Muscle of back (tissue), 11 donors: ENCODE results near the gene CLSTN2. TPM values are rescaled to one million over a fixed set of nuclear protein-coding genes. Genes with fewer than 3 reads are reported as not detected.
A peak's percentile ranks its signal among the peaks of the same experiment; 100 is the strongest.

Experiments
- DNase-seq, 3 donors: peaks; one replicate each; pipeline versions ENCODE4 v3.0.0 to v3.0.0-alpha.2; 2013
- polyA plus RNA-seq, 10 donors: library from polyadenylated mRNA; unstranded; fragments of 120-200 nt; gene quantifications; one replicate each; pipeline ENCODE4 v1.2.1, GENCODE V29; 2013; ENCODE audit not compliant: insufficient read length in 10 of 10

Gene CLSTN2
- polyA plus RNA-seq, 10 donors: 1.7 to 4.6 (median 3.1) TPM

DNA sequence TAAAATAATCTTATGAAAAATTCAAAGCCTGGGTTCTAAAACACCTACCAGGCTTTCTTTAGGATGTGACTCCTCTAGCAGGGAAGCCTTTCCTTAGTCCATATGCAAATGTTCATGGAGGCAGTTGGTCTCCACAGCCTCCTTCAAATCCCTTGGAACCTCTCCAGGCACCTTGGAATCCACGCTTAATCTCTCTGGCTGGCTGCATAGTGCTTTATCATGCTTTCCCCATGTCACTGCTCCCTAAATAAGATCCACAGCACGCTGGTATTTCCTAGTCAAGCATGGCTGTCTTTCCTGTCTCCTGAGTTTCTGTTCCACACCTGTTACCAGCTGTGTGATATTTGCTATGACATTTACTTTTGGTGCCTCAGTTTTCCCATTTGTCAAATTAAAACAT lies 71.3 kb downstream of the CLSTN2 start:
- peak; percentile 14 to 52 (median 34) for DNase-seq

DNA sequence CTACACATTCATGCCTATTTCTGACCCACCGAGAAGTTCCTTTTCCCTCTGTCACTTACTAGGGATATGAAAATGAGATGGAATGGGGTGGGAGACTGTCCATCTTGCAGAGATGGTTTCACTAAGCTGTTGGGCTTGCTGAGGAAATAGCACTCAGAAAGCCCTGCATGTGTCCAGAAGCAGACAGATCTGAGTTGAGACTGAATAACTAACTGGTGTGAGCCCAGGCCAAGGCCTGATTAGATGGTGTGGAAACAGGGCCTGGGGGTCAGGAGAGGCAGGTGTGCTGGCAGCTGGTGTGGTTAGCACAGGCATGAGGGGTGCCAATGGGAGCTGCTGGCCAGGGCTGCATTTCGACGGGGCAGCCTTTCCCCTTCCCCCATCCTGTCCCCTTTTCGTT lies 72.1 kb downstream of the CLSTN2 start:
- DNase-seq: peak in 1 of 3 donors; percentile 3

DNA sequence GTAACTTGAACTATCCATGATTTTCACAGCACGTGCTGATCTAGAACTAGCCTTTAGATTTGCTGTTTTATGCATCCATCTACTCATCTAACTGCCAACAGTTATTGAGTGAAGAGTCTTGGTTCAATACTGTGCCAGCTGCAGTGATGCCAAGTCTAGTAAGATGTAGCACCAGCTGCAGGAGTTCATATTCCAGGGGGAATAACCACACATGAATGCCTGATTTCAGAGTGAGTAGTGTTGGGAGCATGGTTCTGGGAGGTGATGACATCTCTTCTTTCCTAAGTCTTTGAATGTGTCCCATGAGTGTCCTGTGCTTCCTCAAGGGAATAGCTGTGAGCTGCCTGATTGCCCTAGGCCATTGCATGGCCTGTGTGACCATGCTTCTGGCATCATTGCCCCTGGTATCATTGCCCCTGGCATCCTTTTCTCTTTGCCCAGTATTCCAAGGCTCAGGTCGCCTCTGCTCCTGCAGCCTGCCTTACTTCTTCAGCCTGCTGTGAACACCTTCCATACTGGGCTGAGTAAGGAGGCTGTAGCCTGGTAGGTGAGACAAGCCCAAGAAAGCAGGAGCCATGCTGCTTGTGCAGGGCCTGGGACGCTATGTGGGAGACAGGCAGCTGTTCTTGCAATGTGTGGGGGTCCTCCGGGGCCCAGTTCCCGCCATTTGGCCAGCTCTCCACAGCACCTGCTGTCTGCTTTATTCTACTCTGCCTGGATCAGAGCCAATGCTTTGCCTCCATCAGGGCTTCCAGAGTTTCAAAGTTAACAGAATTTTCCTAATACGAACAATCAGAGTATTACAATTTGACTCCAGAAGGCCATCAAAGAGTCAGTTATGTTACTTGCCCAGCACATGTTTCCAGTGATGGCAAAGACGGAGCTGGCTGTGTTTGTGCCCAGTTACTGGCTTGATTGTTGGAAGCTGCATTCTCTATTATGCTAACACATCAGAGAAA lies 73.2 kb downstream of the CLSTN2 start:
- DNase-seq: peak; percentile 37 to 66 (median 44)

DNA sequence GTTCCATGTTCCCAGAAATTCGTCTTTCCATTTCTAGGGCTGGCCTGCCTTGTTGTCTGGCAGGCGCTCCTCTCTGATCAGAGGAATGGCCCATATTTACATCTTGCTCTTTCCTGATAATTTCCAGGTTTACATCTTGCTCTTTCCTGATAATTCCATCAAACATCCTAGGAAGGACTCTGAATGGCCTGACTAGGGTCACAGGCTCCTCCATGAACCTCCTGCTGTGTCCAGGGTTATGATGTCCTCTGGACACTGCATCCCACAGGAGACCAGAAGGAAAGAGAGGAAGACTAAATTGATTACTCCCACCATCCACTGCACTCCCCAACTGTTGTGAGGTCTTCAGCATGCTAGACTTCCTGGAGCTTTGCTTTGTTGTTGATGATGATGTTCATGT lies 75.4 kb downstream of the CLSTN2 start:
- DNase-seq: no peak

DNA sequence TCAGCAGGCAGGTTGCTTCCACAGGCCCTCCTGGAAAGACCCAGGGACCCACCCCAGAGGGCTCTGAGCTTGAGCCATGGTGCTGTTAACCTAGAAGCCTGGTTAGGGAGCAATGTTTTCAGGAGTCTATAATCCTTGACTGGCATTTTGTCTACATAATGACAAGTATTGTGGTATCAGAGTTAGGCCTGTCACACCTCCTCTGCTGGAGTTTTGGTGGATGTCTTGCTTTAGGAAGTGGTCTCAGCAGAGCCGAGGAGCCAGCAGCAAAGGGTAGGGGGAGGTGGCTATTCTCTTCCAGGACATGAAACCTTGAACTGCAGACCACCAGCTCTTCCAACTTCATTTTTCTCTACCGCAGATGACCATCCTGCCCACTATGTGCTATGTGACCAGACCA lies 76.1 kb downstream of the CLSTN2 start:
- DNase-seq: no peak

DNA sequence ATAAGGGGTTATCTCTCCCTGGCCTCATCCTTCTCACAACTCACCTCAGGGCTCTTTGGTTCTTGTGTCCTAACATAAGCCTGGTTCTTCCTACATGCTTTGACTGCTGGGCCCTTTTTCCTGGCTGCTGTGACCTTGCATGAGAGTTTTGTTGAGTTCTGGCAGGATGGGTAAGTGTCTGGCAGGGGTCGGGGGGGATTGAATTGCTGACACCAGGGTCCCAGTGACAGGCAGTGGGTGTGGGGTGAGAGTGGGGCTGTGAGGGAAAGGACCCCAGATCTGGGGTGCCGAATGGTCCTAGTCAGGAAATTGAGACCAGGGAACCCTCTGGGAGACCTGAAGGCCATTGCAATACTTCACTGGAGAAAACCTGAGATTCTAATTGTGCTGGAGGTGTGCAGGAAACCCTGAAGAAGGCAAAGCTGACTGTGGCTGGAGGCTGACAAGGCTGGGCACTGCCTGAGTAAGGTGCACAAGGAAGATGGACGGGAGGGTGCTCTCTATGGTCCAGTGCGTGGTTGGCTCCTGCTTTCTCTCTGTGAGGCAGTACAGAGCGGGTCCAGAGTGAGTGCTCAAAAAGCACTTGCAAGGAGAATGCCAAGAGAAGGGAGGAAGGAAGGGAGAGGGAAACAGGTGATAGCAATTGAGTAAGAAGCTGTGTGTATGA lies 76.8 kb downstream of the CLSTN2 start:
- no peak for DNase-seq

DNA sequence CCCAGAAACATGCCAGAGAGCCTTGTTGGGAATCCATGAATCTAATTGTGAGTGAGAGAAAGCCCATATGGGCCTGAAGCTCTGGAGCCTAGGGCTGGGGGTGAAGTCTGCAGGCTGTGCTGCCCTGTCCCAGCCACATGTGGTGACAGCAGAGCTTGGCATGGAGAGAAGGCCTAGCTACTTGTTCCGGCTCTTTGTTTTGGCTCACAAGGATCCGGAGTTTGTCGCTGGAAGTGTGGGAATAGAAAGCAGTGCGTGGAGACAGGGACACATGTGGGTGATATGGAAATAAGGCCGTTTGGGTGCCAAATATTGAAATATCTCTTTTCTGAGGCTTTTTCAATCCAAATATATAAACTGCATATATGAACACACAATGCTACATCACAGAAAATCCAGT lies 78.2 kb downstream of the CLSTN2 start:
- DNase-seq: no peak

DNA sequence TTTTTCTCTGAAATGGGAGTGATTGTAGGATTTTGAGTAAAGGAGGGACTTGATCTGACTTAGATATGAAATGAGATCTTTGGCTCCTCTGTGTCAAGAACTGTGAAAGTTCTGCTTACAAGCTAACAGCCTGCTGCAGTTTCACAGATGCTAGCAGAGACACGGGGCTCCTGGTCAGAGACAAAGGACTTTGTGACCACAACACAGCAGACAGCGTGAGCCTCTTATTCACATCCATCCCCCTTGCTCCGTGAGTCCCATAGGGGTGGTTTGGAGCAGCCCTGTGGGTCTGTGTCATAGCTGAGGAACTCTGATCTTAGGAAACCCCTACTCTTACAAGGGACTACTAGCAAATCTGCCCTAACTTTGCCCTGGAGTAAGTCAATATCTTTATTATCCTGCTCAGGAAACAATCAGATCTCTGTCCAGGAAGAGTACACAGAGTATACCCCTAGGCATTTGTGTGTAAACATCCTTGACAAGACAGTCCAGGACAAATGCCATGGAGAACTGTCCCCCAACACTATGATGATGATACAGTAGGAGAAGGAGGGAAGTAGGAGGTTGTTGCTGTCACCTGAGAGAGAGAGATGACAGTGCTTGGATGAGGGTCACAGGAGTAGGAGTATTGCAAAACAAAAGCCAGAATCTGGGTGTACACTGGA lies 80.0 kb downstream of the CLSTN2 start:
- DNase-seq: no peak

DNA sequence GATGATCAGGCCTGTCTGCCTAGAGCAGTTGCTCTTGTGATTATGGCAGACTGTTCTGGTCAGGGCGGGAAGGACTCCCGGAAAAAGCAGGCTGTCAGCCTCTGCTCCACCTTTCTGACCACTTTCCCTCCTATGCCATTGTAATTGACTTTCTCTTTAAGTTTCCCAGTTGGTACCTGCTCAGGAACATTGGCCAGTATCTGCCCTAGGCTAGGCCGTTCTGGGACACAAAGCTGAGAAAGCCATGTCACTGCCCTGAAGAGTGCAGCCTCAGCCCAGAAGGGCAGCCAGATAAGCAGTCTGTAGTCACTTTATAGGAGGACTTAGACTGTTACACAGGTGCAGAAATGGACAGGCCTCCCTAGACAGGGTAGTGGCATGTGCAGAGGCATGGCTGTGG lies 80.8 kb downstream of the CLSTN2 start:
- DNase-seq: no peak

DNA sequence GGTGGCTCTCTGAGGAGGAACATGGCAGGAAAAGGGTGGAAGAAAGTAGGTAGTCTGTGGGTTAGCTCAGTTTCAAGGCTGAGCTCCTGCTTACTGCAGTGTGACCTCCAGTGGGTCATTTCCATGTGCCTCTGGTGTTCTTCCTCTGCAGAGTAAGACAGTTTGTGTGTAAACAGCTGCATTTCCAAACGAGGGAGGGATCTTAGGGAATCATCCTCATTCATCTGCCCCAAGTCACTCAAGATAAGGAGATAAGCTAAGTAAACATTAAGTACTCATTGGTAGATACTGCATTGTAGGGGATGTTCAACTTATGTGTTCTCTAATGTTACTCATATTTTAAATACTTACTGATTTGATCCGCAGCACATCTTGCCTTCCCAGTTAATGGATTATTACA lies 83.6 kb downstream of the CLSTN2 start:
- DNase-seq: no peak

DNA sequence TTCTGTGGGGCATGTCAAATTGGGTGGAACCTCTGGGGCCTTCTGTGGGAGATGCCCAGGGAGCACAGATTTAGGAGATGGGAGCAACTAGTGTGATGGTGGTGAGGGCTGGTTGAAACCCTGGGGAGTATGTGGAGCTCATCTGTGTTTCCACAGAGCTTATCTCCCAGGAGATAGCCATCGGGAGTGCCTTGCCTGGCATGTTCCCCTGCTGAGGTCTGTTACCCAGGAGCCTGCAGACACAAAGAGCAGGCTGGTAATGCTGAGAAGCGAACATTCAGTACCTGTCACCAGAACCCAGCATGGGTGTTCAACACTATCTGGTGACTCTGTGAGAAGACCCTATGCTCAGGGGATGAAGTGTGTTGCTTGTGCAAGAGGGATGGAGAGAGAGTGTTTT lies 85.0 kb downstream of the CLSTN2 start:
- DNase-seq: no peak

DNA sequence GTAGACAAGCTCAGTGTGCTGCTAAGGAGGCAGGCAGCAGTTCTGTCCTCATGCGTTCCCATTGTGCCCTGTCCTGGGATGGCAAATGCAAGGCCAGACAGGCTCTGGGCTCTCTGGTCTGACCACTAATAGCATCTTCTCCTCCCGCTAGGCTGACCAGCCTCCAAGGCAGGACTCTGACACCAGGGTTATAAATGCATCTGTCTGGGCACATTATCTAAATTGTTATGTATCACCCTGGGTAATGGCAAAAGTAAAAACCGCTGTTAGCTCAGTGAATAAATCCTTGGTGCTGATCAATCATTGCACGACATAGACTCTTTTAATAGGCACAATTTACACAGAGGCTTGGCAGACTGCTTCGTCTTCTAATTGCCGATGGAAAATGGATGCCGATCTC lies 85.6 kb downstream of the CLSTN2 start:
- no peak for DNase-seq

DNA sequence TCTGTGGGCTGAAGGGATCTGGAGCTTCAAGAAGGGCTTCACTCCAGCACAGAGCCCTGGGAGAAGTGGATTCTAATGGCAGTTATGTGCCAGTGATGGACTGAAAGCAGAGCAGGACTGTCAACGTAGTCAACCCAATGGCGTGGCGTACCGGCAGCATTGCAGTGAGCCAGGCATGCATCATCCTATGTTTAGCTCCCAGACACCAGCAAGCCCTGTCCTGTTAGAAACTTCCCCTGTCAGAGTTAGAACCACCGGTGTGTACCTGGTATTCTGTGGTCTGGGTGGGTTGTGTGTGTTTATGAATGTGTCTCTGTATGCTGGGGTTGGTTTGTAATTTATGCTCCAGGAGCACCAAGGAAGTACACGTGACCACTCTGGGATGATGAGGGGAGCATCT lies 86.3 kb downstream of the CLSTN2 start:
- no peak for DNase-seq

DNA sequence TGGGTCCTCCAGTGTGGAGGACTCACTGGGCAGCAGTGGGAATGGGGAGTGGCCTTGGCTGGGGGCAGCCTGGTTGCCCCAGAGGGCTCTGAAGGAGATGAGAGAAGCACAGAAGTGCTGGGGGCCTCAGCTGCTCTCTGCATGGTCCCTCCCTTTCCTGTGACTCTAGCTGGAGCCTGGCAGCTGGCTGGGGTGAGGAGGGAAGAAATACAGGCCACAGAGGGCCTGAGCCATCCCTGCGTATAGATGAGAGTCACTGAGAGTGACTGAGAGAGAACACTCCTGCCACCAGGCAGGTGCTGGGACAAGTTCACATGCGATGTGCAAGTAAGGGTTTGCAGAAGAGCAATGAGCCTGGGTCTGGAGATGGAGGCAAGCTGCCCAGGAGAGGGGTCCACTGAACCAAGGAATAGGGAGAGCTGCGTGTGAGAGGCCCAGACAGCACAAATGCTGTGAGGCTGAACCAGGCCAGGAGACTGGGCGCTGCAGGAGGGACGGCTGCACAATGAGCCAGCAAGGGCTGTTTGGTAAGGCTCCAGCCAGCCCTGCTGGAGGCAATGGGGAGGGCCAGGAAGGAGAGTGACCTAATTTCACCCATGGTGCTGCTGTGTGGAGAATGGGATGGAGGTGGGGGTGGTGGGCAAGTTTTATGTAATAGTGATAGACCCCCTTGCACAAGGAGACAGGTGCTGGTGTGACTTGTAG lies 87.2 kb downstream of the CLSTN2 start:
- no peak for DNase-seq

DNA sequence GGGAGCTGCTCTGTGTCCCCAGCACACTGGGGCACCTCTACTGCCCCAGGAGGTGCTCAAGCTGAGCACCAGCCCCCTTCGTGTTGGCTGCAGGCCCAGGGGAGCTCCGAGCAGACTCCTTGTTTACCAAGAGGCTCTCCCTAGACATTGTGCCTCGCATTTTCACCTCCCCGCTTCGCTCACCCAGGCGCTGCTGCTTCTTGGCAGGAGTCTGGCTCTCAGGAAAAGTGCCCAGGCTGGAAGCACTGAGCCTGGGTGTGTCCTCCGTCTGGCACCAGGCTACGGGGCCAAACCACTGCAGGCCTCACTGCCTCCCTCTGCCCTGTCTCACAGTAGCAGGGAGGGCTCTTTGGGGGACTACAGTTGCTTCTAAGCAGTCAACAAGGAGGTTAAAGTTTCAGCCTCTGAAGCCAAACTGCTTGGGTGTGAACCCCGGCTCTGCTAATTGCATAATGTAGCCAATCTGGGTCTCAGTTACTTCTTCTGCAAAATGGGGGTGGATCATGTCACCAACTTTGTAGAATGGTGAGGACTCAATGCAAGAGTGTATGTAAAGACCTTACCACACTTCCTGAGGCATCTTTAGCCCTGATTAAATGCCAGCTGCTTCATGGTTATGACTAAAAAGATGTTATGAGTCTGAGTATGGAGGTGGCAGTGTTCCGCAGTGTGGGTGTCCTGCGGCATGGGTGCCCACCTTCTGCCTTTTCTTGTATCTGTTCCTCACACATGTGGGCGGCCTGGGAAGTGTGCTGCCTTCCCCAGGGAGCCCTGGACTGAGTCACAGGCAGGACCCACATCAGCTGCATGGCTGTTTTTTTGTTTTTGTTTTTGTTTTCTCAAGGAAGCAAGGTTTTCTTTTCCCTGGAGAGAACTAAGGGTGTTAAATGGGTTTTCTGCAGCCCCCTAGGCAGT lies 88.9 kb downstream of the CLSTN2 start:
- peak in 1 of 3 donors; percentile 14 for DNase-seq

DNA sequence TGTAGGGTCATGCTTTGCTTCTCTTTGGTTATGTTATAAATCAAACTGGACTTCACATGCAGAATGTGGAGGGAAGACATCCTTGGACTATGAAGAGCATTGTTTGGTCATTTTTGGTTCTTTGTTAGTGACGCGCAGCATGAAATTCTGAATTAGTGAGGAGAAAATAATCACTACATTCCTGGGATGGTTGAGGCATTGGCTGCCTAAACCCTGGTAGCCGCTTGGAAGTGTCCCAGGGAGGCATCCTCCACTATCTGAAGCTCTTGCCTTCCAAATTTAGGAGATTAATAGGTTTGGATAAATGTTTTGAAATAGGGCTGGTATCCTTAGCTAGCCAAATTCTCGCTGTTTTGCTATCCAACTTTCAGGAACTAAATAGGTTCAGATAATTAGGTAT lies 96.2 kb downstream of the CLSTN2 start:
- no peak for DNase-seq

DNA sequence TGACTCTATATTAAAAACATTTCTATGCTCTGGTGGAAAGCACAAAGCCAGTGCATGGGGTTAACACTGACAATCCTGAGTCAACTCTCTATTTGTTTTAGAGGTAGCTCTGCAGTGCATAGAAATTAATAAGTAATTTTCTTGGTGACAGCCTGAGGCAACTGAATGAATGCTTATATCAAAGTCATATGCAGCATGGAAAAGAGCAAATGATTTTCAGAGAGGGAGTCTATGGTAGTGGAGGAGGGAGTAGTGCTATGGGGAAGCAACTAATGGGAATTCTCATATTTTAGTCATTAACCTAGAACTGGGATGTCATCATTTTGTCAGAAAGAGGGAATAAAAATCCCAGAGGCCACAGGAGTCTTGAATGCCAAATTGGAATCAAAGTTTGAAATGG lies 99.1 kb downstream of the CLSTN2 start:
- no peak for DNase-seq

DNA sequence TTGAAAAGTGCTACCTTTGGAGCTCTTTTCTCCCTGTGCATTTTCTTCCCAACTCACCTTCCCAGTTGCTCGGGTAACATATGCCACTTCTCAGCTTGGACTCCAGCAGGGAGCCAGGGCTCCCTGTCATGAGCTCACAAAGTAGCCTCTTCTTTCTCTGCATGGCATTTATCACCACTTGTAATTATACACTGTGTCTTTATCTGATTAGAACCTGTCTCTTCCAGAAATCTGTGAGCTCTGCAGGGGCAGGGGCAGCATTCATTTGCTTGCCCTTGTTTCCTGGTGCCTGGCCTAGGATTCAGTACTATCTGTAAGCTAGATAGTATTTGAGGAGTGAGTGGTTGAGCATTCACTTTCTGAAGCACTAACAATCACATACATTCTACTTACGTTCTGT lies 100.9 kb downstream of the CLSTN2 start:
- DNase-seq: no peak

DNA sequence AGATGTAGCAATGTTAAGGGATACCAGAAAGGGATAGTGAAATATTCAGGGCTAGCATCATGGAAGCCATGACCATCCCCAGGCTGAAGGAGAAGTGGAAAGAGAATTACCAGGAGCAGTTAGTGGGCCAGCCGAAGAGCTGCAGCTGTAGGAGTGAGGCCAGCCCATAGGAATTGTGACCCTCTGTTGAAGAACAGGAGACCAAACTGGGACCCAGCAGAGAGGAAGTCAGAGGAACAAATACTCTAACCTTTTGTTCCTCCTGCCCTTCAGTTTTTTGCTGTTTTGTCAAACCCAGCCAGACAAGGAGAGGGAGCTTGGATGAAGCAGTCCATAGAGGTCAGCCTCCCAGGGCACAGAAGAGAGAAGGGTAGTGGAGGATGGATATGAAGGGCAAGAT lies 115.4 kb downstream of the CLSTN2 start:
- no peak for DNase-seq

DNA sequence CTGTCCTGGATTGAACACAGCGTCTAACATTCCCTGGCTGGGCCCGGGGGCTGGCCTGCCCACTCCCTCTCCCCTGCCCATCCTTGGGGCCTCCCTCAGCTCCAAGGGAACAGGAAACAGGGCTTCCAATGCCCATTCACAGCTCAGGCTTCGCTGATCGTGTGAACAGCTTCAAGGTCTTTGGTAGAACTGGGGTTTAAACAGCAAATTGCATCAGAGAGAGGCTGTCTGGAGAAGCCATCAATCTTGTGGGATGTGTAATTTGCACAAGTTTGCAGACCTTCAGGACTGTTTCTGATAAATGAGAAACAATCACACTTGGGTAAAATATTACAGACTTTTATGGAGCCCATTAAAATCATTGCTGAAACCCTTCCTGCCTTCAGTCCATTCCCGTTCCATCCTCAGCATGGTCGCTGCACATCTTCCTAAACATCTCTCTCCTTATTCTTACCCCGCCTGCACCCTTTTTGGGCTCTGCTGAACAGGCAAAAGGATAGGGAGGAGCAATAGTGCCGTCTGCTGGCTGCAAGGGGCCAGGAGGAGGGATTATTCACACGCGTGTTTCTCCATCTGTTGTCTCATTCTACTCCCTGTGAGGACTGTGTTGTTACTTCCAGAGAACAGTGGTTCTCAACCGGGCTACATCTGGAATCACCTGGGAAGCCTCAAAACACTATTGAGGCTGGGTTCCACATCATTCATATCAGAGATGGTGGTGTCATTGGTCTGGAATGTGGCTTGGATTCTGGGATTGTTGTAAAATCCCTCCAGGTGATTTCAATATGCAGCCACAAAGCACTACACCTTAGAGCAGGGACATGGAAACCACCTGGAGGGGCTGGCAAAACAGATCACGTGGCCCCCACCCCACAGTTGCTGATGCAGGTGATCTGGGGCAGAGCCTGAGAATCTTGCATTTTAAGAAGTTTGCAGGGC lies 116.3 kb downstream of the CLSTN2 start:
- DNase-seq: peak in 2 of 3 donors; percentile 5 to 41
